Activated T-cell treated with anti-CD3 and anti-CD28 coated beads for 1 hour (primary cell): ENCODE measurements around the gene CDIPT.

Experiments
- DNase-seq: peaks from one replicate; pipeline ENCODE4 v3.0.0-alpha.2; 2020; ENCODE audit warnings: low read depth

Gene CDIPT

DNA sequence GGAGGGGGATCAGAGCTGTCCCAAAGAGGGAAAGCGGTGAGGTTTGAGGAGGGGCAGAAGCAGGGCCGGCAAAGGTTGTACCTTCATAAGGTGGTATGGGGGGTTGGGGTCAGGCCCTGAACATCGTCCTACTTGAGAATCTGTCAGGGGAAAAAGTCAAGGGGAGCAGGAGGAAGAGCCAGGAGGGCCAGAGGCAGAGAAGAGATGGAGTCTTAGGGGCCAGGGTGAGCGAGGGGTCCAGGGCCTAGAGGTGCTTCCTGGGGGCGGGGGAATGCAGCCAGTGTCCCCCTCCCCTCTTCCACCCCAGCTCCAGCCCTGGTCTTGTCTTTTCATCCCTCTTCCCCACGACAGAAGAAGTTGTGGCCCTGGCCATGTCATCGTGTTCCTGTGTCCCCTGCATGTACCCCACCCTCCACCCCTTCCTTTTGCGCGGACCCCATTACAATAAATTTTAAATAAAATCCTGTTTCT, 52.3 kb downstream of the CDIPT start:
- no peak for DNase-seq

DNA sequence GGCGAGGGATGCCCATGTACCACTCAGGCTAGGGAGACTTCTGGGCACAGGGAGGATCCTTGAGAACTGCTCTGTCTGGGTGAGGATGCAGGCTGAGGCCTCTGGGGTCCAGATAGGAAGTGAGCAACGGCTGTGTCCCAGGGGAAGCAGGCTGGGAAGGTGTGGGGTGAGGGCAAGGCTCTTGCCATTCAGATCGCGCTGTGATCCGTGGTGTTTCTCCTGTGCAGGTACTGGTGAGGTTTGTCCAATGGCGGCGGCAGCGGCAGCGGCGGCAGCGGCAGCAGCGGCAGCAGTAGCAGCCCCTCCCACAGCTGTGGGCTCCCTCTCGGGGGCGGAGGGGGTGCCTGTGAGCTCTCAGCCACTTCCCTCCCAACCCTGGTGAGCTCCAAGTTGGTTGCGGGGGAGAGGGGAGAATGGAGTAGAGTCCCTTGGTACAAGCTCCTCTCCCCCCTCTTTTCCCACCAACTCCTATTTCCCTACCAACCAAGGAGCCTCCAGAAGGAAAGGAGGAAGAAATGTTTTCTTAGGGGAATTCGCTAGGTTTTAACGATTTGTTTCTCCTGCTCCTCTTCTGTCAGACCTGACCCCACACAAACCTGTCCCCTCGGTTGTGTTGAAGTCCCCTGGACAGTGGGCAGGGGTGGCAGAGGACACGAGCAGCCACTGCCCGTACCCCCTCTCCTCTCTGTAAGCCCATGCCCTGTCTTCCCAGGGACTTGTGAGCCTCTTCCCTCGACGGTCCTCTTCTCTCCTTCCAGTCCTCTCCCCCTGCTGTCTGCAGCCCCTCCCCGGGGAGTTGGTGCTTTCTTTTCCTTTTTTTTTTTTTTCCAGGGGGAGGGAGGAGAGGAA, 53.0 kb downstream of the CDIPT start:
- DNase-seq = no peak

DNA sequence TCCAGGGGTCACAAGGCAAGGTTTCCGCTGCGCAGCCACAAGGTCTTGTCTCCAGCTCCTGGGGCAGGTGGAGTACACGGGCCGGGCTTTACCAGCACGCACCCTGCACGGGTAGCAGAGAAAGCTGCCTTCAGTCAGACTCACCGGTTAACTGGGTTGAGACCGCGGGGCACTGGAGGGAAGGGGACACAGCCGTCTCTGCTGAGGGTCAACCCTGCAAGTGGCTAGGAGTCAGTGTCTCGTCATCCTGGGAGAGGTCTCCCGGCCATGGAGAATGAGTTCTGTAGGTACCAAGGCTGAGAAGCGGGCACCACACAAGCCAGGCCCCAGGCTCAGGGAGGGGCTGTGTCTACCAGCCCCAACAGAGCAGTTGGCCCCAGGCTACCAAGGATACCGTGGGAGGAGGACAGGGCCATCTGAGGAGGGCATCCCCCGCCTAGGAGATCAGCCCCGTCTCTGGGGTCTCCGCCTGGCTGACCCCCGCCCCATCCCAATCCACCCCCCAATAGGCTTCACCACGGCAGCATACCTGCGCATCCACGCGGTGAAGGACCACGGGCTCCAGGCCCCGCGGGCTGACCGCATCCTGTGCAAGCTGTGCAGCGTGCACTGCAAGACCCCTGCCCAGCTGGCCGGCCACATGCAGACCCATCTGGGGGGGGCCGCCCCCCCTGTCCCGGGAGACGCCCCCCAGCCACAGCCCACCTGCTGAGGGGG, 53.8 kb downstream of the CDIPT start:
- no peak for DNase-seq
